Endothelial cell of umbilical vein (primary cell): ENCODE measurements around the gene ZDHHC18. TPM values are rescaled to one million over a fixed set of nuclear protein-coding genes. Genes with fewer than 3 reads are reported as not detected.

Experiments used
- BruUV-seq: library from RNA; stranded (reverse); fragments of 400-500 nt; replicated peaks from 2 replicates; lab custom pipeline; 2021; lab: Mats Ljungman, UMichigan
- CTCF ChIA-PET: fragments of 300-600, 350-600 bp; sonication (Branson Sonifier 250); formaldehyde crosslinking; loops from one replicate; lab custom pipeline; 2021; ENCODE audit warnings: antibody characterized with exemption, inconsistent platforms; lab: Charles Lee
- POLR2A ChIA-PET: fragments of 300-600, 350-600 bp; sonication (Branson Sonifier 250); formaldehyde crosslinking; loops from one replicate; lab custom pipeline; 2021; ENCODE audit warnings: antibody characterized with exemption, inconsistent platforms; lab: Charles Lee
- DNase-seq: peaks from one replicate; pipeline ENCODE4 v3.0.0-alpha.2; 2011; ENCODE audit warnings: low read depth, low spot score
- FAIRE-seq: peaks from 2 replicates; lab custom pipeline; 2011; peaks lifted over from hg19 to GRCh38; lab: Jason Lieb, UNC
- H2AFZ ChIP-seq: 2 replicates; pipeline ENCODE4 v1.6.0; 2012; ENCODE audit warnings: low read depth, low read length, control low read depth, inconsistent platforms
- H3K27ac ChIP-seq: 2 replicates; pipeline ENCODE4 v1.5.1; 2011; ENCODE audit warnings: low read depth, mild to moderate bottlenecking, control low read depth, low read length, moderate library complexity; ENCODE audit not compliant: insufficient read depth
- H3K27me3 ChIP-seq, 2 experiments: 2 replicates each; pipeline versions ENCODE4 v1.6.0 to v1.6.1; 2011; ENCODE audit warnings: low read length in 2 of 2, mixed read lengths in 1 of 2; ENCODE audit not compliant: control insufficient read depth in 2 of 2, insufficient read depth in 2 of 2
- H3K36me3 ChIP-seq, 2 experiments: 2 replicates in 1 of 2; 3 replicates in 1 of 2; pipeline ENCODE4 v1.5.1; 2011; ENCODE audit warnings: low read length in 2 of 2, mild to moderate bottlenecking in 1 of 2, moderate library complexity in 1 of 2; ENCODE audit not compliant: control insufficient read depth in 2 of 2, insufficient read depth in 2 of 2; ENCODE audit errors: extremely low read depth in 1 of 2
- H3K4me1 ChIP-seq: 3 replicates; pipeline ENCODE4 v1.5.1; 2011; ENCODE audit warnings: mild to moderate bottlenecking, low read length; ENCODE audit not compliant: control insufficient read depth, insufficient read depth; ENCODE audit errors: extremely low read depth
- H3K4me2 ChIP-seq: 2 replicates; pipeline ENCODE4 v1.6.1; 2011; ENCODE audit warnings: low read length, control low read depth, mixed read lengths; ENCODE audit not compliant: insufficient read depth
- H3K4me3 ChIP-seq, 3 experiments: fragments of 200-600 bp in 1 of 3; sonication (generic), shearing (Covaris generic) in 1 of 3; replicated peaks in 1 of 3; 2 replicates each; pipeline ENCODE4 v1.5.1; 2011 to 2016; ENCODE audit warnings: control low read depth in 3 of 3, low read length in 3 of 3, mild to moderate bottlenecking in 2 of 3, inconsistent platforms in 1 of 3, low read depth in 1 of 3, moderate library complexity in 1 of 3; ENCODE audit not compliant: insufficient read depth in 1 of 3
- H3K79me2 ChIP-seq: 2 replicates; pipeline ENCODE4 v1.6.0; 2012; ENCODE audit warnings: low read length, inconsistent platforms; ENCODE audit not compliant: control insufficient read depth, insufficient read depth
- H3K9ac ChIP-seq: replicated peaks from 2 replicates; pipeline ENCODE3; 2011; ENCODE audit warnings: low read length, control low read depth; ENCODE audit not compliant: insufficient read depth; ENCODE audit errors: extremely low read depth
- H3K9me1 ChIP-seq: replicated peaks from 3 replicates; pipeline ENCODE4 v1.6.0; 2011; ENCODE audit warnings: mild to moderate bottlenecking, low read length; ENCODE audit not compliant: control insufficient read depth, insufficient read depth; ENCODE audit errors: extremely low read depth
- H3K9me3 ChIP-seq: replicated peaks from 2 replicates; pipeline ENCODE4 v1.5.1; 2012; ENCODE audit warnings: low read length, inconsistent platforms; ENCODE audit not compliant: control insufficient read depth, insufficient read depth
- H4K20me1 ChIP-seq: replicated peaks from 2 replicates; pipeline ENCODE3; 2011; ENCODE audit warnings: mild to moderate bottlenecking, low read length; ENCODE audit not compliant: control insufficient read depth, insufficient read depth; ENCODE audit errors: extremely low read depth
- EZH2 ChIP-seq: IDR thresholded peaks from 2 replicates; pipeline ENCODE4 v1.6.1; 2012; ENCODE audit warnings: borderline replicate concordance, low read depth, mild to moderate bottlenecking, moderate library complexity, low read length, inconsistent platforms; ENCODE audit not compliant: severe bottlenecking
- FOS ChIP-seq: IDR thresholded peaks from 2 replicates; pipeline ENCODE4 v1.6.1; 2011; ENCODE audit warnings: mild to moderate bottlenecking, low read length, moderate library complexity, borderline replicate concordance; ENCODE audit not compliant: insufficient read depth
- GATA2 ChIP-seq: IDR thresholded peaks from 2 replicates; pipeline ENCODE4 v1.7.0; 2011; ENCODE audit warnings: low read depth, mild to moderate bottlenecking, moderate library complexity, mixed read lengths, low read length; ENCODE audit not compliant: insufficient read length, insufficient read depth
- JUN ChIP-seq: IDR thresholded peaks from 2 replicates; pipeline ENCODE4 v1.6.1; 2011; ENCODE audit warnings: borderline replicate concordance, low read depth; ENCODE audit not compliant: insufficient read length, insufficient read depth
- MYC ChIP-seq: IDR thresholded peaks from one replicate; pipeline ENCODE4 v1.6.1; 2011; ENCODE audit warnings: mild to moderate bottlenecking, low read depth, low read length
- POLR2A ChIP-seq: IDR thresholded peaks from 2 replicates; pipeline ENCODE4 v1.6.1; 2012; ENCODE audit warnings: low read depth, mild to moderate bottlenecking, control low read depth, low read length
- POLR2AphosphoS5 ChIP-seq: IDR thresholded peaks from 2 replicates; pipeline ENCODE4 v1.6.1; 2012; ENCODE audit warnings: low read depth, mild to moderate bottlenecking, control low read depth, low read length, moderate library complexity; ENCODE audit not compliant: insufficient read depth
- dilution Hi-C: fragments of 300-500 bp; cut with MboI; formaldehyde crosslinking; loops from one replicate; pipeline ENCODE4 v1.15.0; 2019; ENCODE audit warnings: low sequenced_read_pairs; ENCODE audit not compliant: extremely low pct_ligation_motif_present
- intact Hi-C: fragments of 100-400 bp; cut with micrococcal nuclease; formaldehyde crosslinking; loops from one replicate; pipeline ENCODE4 v1.10.0; 2022
- polyA plus RNA-seq, 4 experiments: library from polyadenylated mRNA; depleted of rRNA in 3 of 4; stranded (reverse) in 3 of 4; unstranded in 1 of 4; fragments of >200 nt; gene quantifications; 2 replicates each; pipeline versions ENCODE4 v1.2.1 to v1.2.3, GENCODE V29; 2011 to 2012; ENCODE audit warnings: missing spikeins in 1 of 4
- total RNA-seq: library from RNA; stranded (reverse); gene quantifications from 2 replicates; pipeline ENCODE4 v1.2.3, GENCODE V29; 2021
- TF ChIP-seq, protein P1 (sequence below), 2 donors: IDR thresholded peaks; 1 replicate in 1 of 2; 2 replicates in 1 of 2; pipeline ENCODE4 v1.5.1; 2011; ENCODE audit warnings: low read length in 2 of 2, mild to moderate bottlenecking in 2 of 2, moderate library complexity in 2 of 2, control low read depth in 1 of 2, inconsistent platforms in 1 of 2, low read depth in 1 of 2; ENCODE audit not compliant: insufficient read depth in 1 of 2; ENCODE audit errors: extremely low read depth in 1 of 2

The ZDHHC18 gene
- total and polyA plus RNA-seq, 2 donors (not counting 3 experiments of a cell fraction or from before 2014, with no cell fraction given), result 25.2 to 48.2 TPM

DNA sequence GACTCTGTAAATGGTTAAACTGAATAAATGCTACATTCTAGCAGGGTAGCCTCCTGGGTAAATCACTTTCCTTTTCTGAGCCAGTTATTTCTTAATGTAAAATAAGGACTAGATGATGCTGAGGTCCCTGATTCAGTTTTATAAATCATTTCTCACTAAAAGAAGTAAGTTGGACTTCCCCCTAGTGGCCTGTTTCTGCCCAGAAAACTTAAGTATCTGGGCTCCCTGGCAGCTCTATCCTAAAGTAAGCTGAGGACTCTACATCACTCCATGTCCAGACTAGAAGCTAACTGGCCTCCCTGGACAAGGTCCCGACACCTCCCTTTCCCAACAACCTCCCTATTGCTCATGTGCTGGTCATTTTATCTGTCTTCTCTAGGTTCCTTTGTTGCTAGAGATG is 60.6 kb downstream of the ZDHHC18 start:
- ChIA-PET POLR2A (no interaction called here), CTCF (interaction anchor here (0.6 to 2.7 kb wide), 18 partner anchors 8 to 387 kb away, joined by 3 to 18 read pairs (median 4); partner anchors contain the start of genes GPATCH3 and ZDHHC18)
- Histone ChIP-seq H3K9me3 (no peaks in the 10 kb centered on the region), H2AFZ (no peak overlapping the region), H3K36me3 (peaks cover 23 to 32% of the 10 kb centered on the region in 2 experiments), H3K4me3 (no peak overlapping the region), H3K4me2 (no peak overlapping the region), H3K9me1 (no peaks in the 10 kb centered on the region), H3K27me3 (no peaks in the 10 kb centered on the region), H3K9ac (no peak overlapping the region), H4K20me1 (no peaks in the 10 kb centered on the region), H3K4me1 (peaks cover 6% of the 10 kb centered on the region), H3K79me2 (peaks cover 18% of the 10 kb centered on the region), H3K27ac (no peak overlapping the region)
- intact Hi-C loops, result no loop called here
- FAIRE-seq (peak; percentile 60), DNase-seq (peak; percentile 27)
- TF ChIP-seq MYC, result no peak
- TF ChIP-seq POLR2AphosphoS5, result no peak
- no peak for TF ChIP-seq EZH2
- TF ChIP-seq FOS, result no peak
- no peak for TF ChIP-seq JUN
- TF ChIP-seq POLR2A, result no peak
- no peak for TF ChIP-seq GATA2
- TF ChIP-seq, protein P1, sequence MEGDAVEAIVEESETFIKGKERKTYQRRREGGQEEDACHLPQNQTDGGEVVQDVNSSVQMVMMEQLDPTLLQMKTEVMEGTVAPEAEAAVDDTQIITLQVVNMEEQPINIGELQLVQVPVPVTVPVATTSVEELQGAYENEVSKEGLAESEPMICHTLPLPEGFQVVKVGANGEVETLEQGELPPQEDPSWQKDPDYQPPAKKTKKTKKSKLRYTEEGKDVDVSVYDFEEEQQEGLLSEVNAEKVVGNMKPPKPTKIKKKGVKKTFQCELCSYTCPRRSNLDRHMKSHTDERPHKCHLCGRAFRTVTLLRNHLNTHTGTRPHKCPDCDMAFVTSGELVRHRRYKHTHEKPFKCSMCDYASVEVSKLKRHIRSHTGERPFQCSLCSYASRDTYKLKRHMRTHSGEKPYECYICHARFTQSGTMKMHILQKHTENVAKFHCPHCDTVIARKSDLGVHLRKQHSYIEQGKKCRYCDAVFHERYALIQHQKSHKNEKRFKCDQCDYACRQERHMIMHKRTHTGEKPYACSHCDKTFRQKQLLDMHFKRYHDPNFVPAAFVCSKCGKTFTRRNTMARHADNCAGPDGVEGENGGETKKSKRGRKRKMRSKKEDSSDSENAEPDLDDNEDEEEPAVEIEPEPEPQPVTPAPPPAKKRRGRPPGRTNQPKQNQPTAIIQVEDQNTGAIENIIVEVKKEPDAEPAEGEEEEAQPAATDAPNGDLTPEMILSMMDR (IDR thresholded peaks at IDR 0.05; ENCODE audit: extremely low read depth in 1 of 2, insufficient read depth in 1 of 2, low read depth in 1 of 2, low read length in 2 of 2), result peak; percentile 30 to 40
- dilution Hi-C loops, result no loop called here
- no TSS peak for BruUV-seq
